Cerebellar cortex (tissue), 1 donor: ENCODE results near the gene CHAT.

ENCODE experiments used
- DNase-seq: peaks from one replicate; pipeline ENCODE4 v3.0.0-alpha.2; 2015; ENCODE audit warnings: low spot score

Gene CHAT

GRCh38 chr10:49631975-49632374, 18.1 kb downstream of the CHAT start:
- no peak for DNase-seq

DNA sequence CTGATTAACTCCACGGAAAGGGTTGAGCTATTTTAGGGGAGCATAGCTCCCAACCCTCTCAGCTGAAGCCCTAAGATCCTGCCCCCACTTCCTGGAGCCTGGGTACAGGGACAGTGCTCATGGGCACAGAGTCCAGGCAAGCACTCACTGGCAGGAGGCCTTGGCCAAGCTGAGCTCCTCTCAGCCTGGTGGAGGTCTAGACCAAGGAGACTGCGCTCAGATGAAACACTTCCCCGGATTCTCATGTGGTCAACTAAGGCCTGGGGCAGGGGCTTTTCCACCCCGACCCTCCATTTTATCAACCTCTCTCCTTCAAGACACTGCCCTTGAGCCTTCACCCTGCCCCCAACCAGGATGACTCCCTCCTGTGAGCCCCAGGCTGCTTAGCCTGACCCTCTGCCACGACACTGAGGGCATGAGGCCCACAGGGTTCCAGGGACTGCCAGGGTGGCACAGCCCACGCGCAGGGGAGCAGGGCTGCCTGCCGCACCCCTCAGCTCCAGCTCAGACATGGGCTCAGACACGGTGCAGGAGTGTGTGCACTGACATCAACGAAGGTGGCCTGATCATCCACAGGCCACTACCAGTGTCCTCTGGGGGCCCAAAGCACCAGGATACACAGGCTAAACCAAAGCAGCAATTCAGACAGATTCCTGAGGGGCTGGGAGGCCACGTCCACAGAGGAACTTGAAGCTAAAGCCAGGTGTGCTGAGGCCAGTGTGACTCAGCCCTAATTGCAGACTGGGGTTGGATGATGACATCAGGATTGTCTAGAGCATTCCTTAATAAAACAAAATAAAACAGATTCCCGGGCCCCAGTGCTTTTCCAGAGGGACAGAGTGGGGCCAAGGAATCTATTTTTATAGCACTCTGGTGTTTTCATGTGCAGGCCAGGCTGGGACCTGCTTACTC, 18.8 kb downstream of the CHAT start:
- DNase-seq = no peak

GRCh38 chr10:49633327-49634068, 19.7 kb downstream of the CHAT start:
- DNase-seq = no peak

DNA sequence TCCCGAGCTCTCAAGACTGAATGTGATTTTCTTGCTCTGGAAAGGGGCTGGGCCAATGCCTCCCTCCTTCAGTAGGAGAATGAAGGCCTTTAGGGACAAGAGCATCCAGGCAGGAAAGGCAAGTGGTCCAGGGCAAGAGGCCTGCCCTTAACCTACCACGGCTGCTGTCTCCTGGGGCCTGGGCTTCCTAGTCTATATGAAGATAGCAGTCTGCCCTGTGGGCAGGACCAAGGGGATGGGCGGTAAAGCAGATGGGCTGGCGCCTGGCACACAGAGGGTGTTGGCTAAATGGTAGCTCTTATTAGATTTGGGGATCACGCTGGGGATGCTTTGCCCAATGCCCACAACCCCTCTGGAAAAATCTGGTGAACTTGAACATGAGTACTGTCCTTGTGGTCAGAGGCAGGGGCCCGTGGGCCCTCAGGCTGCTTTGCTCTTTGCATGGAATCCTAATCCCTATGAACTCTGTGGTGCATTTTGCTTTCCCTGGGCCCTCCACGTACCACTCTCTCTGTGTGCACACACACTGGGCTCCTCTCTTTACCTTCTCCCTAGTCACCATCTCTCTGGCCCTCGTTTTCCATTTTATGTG, 20.3 kb downstream of the CHAT start:
- no peak for DNase-seq

GRCh38 chr10:49642311-49642710, 28.5 kb downstream of the CHAT start:
- DNase-seq = no peak

DNA sequence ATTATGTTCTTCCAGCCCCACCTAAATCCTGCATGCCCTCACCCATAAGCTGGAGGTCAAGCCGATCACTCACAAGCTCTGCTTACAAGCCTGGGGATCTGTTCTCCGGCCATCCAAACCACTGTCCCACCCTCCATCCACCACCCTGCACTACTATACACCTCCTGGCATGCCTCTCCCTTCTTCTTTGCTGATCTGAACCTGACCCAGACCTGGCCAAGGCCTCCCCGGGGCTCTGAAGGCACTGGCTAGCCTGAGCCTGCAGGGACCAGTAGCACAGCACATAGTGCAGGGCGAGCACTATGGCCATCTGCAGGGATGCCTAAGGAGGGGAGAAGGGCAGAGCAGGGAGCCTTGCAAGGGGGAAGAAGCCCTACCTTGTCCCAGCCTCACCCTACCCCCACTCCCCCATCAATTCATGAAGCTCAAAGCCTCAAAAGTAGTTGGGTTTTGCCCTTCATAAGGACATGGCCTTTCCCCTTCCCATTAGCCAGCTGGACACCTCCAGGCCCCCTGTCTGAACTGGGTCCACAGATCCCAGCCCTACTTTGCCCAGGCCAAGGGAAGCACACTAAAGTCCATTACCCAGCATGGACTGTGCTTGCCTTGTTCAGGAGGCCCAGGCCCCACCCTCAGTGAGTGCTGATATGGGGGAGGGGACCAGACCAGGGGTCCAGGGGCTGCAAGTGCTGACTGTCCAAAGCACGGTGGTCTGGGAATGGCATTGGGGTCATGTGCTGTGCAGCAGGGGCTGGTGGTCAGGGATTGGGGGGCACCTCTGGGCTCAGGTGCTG, 29.6 kb downstream of the CHAT start:
- DNase-seq = no peak

DNA sequence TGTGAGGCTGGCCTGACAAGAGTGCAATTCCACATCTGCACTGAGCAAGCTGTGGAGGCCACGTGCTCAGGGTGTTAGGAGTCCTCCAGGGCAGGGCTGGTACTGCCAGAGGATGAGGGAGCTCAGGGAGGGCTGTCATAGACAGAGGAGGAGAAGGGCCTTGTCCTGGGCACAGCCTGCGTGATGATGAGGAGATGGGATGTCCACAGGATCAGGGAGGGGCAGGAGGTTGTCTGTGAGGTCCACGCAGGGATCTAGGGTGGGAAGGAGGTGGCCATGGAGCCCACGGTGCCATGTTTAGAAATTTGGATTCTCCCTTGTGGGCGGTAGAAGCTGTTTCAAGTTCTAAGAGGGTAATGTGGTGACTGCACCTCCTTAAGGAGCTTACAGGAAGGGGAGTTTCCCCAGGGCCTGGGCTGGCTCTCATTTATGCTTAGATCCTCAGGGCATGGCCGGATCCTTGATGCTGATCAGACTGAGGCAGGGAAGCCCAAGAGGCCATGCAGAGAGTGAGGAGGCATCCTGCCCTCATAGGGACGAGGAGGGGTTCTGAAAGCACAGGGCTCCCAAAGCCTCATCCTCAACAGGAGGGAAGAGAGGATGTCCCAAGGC, 30.3 kb downstream of the CHAT start:
- DNase-seq = no peak

DNA sequence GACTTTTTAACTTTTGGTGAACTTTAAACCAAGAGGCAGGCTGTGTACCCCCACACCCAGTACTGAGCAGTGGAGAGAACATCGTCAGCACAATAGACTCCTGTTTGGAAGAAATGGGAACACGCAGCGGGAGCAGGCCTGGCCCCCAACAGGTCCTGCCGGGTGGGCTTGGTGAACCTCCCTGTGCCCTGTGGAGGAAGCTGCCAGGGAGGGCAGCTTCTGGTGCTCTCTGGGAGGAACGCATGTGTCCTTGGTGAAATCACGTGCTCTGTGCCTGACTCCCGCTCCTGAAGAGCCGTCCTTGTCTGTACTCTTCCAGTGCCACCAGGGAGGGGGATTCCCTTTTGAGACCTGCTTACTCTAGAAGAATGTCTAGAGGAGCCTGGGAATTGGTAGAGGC, 31.6 kb downstream of the CHAT start:
- no peak for DNase-seq

- DNase-seq = no peak
Measured at GRCh38 chr10:49645871-49646870, 32.3 kb downstream of the CHAT start.

DNA sequence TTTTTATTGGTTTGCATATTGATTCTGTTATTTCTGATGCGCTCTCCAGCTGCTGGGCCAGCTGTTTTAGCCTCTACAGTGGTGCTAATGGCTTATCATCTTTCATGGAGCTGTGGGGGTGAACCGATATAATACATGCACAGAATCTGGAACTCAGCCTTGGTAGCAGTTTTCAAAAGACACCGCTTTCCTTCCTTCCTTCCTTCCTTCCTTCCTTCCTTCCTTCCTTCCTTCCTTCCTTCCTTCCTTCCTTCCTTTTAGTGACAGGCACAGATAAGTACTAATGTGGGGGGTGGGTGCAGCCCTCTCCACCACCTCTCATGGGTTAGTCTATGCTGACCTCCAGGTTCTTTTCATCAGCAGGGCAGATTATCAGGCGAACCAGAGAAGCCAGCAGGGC, 33.7 kb downstream of the CHAT start:
- DNase-seq = no peak

DNA sequence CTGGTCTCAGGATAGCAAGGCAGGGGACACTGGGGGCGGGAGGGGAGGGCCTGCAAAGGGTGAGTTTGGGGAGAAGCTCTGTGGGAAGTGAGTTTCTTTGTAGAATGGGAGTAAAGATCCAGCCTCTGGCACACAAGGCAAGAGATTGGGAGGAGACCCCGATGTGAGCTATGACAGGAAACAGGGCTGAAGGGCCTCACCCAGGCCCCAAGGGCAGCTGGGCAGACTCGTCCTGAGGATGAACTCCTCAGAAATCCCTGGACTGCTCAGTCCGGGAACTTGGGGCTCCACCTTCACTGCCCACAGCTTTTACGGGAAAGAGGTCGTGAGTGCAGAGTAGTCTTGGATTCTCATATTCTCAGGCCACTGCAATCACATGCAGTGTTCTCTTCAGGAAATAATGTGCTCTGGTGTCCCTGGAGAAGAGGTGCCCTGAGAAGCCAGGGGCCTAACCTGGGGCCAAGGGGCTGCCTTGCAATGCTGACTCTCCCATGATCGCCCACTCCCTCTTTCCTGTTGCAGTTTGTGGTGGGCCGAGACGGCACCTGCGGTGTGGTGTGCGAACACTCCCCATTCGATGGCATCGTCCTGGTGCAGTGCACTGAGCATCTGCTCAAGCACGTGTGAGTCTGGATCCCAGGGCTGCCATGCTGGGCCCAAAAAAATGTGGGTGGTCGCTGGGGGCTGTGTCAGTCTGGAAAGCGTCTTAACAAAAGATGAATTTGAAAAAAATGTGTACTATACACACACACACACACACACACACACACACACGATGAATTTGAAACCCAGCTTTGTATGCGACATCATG, 34.4 kb downstream of the CHAT start:
- no peak for DNase-seq

- DNase-seq = no peak
Measured at GRCh38 chr10:49649294-49649693, 35.5 kb downstream of the CHAT start.

- DNase-seq = no peak
Measured at GRCh38 chr10:49649936-49650723, 36.3 kb downstream of the CHAT start.

GRCh38 chr10:49650724-49651034, 36.8 kb downstream of the CHAT start:
- no peak for DNase-seq

DNA sequence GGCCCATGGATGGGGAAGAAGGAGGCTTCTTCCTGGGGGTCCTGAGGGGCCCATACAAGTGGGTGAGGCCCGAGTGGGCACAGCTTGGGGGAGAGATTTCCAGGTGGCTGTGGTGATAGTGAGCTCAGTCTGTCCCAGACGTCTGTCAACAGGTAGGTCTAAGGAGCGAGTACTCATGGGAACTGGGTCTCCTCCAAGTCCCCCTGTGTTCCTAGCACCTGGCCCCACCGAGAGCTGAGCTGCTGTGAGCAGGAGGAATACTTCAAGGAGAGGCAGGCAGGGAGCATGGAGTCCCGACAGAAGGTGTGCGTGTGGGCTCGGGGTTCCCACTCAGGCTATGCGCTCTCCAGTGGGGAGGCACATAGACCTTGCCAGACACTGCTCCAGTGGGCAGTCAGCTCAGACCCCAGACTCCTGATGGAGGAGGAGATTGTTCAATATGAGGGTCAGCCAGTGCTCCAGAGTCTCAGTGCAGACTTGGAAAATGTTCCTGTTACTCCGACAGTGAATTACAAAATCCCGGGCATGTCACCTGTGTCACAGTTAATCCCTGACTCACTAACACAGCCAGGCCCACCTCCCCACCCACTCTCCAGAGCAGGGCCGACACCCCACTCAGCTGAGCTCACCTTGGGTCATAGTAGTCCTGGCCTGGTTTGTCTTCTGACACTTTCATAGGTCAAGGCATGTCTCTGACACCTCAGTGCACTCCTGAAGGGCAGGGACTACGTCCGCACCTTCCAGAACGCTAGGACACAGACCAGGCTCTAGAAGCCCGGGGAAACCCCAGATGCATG, 37.4 kb downstream of the CHAT start:
- no peak for DNase-seq

DNA sequence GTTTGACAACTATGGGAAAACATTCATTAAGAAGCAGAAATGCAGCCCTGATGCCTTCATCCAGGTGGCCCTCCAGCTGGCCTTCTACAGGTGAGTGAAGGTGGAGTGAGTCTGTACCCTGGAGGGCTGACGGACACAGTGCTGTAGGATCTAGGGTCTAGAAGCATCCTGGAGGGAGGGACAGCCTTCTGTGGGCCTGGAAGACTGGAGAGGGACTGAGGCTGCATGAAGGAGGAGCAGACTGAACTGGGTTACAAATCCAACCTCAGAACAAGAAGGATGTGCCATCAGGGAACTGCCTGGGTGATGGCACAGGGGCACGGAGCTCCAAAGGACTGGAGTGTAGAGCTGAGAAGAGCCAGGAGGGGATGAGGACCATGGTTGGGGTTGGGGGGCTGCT, 38.1 kb downstream of the CHAT start:
- no peak for DNase-seq

DNA sequence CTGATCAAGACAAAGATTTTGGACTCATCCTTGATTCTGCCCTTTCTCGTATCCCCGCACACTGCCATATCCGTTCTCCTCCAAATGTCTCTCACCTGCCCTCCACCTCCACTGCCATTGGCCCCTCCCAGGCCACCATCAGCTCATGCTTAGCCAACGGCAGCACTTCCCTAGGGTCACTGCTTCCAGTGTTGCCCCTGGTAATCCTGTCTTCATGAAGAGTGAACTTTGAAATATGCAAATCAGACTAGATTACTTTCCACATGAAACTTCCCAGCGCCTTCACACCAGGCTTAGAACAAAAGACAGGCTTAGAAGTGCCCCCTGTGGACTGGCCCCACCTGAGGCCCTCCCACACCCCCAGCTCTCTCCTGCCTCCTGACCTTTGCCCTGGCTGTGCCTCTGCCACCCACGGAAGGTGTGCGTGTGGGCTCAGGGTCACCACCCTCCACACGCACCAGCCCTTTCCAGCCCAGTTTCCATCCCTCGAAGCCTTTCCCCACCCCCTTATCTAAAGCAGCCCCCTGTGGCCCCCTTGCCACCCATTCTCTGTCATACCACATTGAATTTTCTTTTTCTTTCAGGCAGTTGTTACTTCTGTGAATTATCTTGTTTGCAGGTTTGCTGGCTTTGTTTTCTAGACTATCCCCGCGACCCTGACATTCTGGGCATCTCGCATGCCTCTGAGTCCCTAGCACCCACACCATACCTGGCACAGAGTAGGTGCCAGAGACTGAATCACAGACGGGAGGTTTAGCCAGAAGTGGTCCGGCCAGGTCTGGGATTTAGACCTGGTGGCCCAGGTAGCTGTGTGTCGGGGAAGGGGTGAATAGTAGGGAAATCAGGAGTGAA, 38.8 kb downstream of the CHAT start:
- DNase-seq = no peak
